HepG2 (cell line): ENCODE measurements around the gene LENEP. TPM values are rescaled to one million over a fixed set of nuclear protein-coding genes. Genes with fewer than 3 reads are reported as not detected.
A peak's percentile ranks its signal among the peaks of the same experiment; 100 is the strongest.

Experiments used
- CREB1 ChIP-seq, 2 experiments: fragments of 450-650 bp in 1 of 2; IDR thresholded peaks; 2 replicates each; pipeline ENCODE4 v1.6.1; 2016 to 2017; ENCODE audit warnings: control low read depth in 1 of 2, mild to moderate bottlenecking in 1 of 2, missing compliant biosample characterization in 1 of 2, missing genetic modification characterization in 1 of 2
- DR1 ChIP-seq: sonication (generic); formaldehyde crosslinking; IDR thresholded peaks from 2 replicates; pipeline ENCODE4 v1.8.0; 2021; ENCODE audit warnings: mild to moderate bottlenecking, missing genetic modification reagents, inconsistent platforms
- MED1 ChIP-seq: sonication (generic); formaldehyde crosslinking; IDR thresholded peaks from 2 replicates; pipeline ENCODE4 v1.4.0; 2020; ENCODE audit warnings: missing genetic modification reagents
- SNAPC2 ChIP-seq: sonication (generic); formaldehyde crosslinking; IDR thresholded peaks from 2 replicates; pipeline ENCODE4 v1.8.1; 2022; ENCODE audit warnings: mild to moderate bottlenecking, missing genetic modification reagents
- TBL1XR1 ChIP-seq: fragments of 150-350 bp; IDR thresholded peaks from 2 replicates; pipeline ENCODE4 v1.6.1; 2014; ENCODE audit warnings: borderline replicate concordance, low read length; ENCODE audit not compliant: partially characterized antibody
- ZC3H13 ChIP-seq: sonication (generic); formaldehyde crosslinking; IDR thresholded peaks from 2 replicates; pipeline ENCODE4 v1.8.1; 2023; ENCODE audit warnings: mild to moderate bottlenecking, missing genetic modification reagents, moderate library complexity
- ZNF263 ChIP-seq: sonication (generic); formaldehyde crosslinking; IDR thresholded peaks from 2 replicates; pipeline ENCODE4 v1.4.0; 2020; ENCODE audit warnings: missing genetic modification reagents
- ZNF432 ChIP-seq: sonication (generic); formaldehyde crosslinking; IDR thresholded peaks from 2 replicates; pipeline ENCODE4 v1.5.0; 2020; ENCODE audit warnings: missing genetic modification reagents, mild to moderate bottlenecking, borderline replicate concordance
- ZNF562 ChIP-seq: sonication (generic); formaldehyde crosslinking; IDR thresholded peaks from 2 replicates; pipeline ENCODE4 v1.8.0; 2022; ENCODE audit warnings: missing genetic modification reagents, borderline replicate concordance
- ZNF605 ChIP-seq: sonication (generic); formaldehyde crosslinking; IDR thresholded peaks from 2 replicates; pipeline ENCODE4 v1.8.0; 2022; ENCODE audit warnings: mild to moderate bottlenecking, missing genetic modification reagents
- ZNF776 ChIP-seq: sonication (generic); formaldehyde crosslinking; IDR thresholded peaks from 2 replicates; pipeline ENCODE4 v1.4.0; 2020; ENCODE audit warnings: mild to moderate bottlenecking, missing genetic modification reagents
- polyA plus RNA-seq, 8 experiments: library from polyadenylated mRNA; depleted of rRNA in 3 of 8; stranded (reverse) in 7 of 8; unstranded in 1 of 8; fragments of >200 nt; fragmentation: Illumina TruSeq in 4 of 8; extraction: Trizol in 4 of 8; gene quantifications; 2 replicates each; pipeline versions ENCODE4 v1.2.1 to v1.2.3, GENCODE V29; 2011 to 2016; ENCODE audit warnings: low read depth in 4 of 8, missing spikeins in 1 of 8, mixed read lengths in 1 of 8; ENCODE audit not compliant: insufficient read depth in 1 of 8
- total RNA-seq, 5 experiments: library from RNA; depleted of rRNA; stranded (reverse); fragments of >200 nt; fragmentation: Illumina TruSeq; extraction: Trizol; gene quantifications; 2 replicates each; pipeline ENCODE4 v1.2.3, GENCODE V29; 2016; ENCODE audit warnings: low read depth in 1 of 5
- TF ChIP-seq, protein P1 (sequence below): sonication (generic); formaldehyde crosslinking; IDR thresholded peaks from 2 replicates; pipeline ENCODE4 v1.4.0; 2020; ENCODE audit warnings: mild to moderate bottlenecking, missing genetic modification reagents
- TF ChIP-seq, protein P2 (sequence below): sonication (generic); formaldehyde crosslinking; IDR thresholded peaks from 2 replicates; pipeline ENCODE4 v1.4.0; 2020; ENCODE audit warnings: missing genetic modification reagents, borderline replicate concordance
- TF ChIP-seq, protein P3 (sequence below): sonication (generic); formaldehyde crosslinking; conservative IDR thresholded peaks from 2 replicates; pipeline ENCODE4 v1.4.0; 2020; ENCODE audit warnings: missing genetic modification reagents

The LENEP gene
- total and polyA plus RNA-seq, 2 of the 13 experiments (the other 11 are each of a cell fraction or from before 2014, with no cell fraction given): 0.29 TPM; not detected in 1

DNA sequence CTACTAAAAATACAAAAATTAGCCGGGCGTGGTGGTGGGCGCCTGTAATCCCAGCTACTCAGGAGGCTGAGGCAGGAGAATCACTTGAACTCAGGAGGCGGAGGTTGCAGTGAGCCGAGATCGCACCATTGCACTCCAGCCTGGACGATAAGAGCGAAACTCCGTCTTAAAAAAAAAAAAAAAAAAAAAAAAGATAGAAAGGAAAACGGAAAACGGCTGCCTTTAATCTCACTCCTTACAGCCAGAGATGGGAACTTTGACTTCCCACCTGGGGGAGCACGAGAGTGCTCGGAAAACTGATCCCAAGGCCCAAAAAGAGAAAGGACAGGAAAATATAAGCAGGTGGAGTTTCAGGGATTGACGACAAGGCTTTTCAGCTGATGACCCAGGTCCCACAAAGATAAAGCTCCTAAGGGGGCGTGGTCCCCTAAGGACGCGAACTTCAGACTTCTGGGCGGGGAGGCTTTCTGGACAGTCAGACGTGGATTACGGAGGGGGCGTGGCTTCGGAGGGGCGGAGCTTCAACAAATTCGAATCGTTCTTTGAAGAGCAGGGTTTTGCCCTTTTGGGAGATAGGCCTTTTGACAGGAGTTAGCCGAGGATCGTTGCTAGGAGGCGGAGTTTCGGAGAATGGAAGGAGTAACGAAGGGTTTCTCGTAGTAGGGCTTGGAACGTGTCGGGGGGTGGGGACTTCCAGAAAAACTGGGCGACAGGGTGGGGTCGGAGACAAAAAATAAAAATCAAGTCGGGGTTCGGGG lies 19.9 kb upstream of the LENEP start (continued):
- TF ChIP-seq, protein P1, sequence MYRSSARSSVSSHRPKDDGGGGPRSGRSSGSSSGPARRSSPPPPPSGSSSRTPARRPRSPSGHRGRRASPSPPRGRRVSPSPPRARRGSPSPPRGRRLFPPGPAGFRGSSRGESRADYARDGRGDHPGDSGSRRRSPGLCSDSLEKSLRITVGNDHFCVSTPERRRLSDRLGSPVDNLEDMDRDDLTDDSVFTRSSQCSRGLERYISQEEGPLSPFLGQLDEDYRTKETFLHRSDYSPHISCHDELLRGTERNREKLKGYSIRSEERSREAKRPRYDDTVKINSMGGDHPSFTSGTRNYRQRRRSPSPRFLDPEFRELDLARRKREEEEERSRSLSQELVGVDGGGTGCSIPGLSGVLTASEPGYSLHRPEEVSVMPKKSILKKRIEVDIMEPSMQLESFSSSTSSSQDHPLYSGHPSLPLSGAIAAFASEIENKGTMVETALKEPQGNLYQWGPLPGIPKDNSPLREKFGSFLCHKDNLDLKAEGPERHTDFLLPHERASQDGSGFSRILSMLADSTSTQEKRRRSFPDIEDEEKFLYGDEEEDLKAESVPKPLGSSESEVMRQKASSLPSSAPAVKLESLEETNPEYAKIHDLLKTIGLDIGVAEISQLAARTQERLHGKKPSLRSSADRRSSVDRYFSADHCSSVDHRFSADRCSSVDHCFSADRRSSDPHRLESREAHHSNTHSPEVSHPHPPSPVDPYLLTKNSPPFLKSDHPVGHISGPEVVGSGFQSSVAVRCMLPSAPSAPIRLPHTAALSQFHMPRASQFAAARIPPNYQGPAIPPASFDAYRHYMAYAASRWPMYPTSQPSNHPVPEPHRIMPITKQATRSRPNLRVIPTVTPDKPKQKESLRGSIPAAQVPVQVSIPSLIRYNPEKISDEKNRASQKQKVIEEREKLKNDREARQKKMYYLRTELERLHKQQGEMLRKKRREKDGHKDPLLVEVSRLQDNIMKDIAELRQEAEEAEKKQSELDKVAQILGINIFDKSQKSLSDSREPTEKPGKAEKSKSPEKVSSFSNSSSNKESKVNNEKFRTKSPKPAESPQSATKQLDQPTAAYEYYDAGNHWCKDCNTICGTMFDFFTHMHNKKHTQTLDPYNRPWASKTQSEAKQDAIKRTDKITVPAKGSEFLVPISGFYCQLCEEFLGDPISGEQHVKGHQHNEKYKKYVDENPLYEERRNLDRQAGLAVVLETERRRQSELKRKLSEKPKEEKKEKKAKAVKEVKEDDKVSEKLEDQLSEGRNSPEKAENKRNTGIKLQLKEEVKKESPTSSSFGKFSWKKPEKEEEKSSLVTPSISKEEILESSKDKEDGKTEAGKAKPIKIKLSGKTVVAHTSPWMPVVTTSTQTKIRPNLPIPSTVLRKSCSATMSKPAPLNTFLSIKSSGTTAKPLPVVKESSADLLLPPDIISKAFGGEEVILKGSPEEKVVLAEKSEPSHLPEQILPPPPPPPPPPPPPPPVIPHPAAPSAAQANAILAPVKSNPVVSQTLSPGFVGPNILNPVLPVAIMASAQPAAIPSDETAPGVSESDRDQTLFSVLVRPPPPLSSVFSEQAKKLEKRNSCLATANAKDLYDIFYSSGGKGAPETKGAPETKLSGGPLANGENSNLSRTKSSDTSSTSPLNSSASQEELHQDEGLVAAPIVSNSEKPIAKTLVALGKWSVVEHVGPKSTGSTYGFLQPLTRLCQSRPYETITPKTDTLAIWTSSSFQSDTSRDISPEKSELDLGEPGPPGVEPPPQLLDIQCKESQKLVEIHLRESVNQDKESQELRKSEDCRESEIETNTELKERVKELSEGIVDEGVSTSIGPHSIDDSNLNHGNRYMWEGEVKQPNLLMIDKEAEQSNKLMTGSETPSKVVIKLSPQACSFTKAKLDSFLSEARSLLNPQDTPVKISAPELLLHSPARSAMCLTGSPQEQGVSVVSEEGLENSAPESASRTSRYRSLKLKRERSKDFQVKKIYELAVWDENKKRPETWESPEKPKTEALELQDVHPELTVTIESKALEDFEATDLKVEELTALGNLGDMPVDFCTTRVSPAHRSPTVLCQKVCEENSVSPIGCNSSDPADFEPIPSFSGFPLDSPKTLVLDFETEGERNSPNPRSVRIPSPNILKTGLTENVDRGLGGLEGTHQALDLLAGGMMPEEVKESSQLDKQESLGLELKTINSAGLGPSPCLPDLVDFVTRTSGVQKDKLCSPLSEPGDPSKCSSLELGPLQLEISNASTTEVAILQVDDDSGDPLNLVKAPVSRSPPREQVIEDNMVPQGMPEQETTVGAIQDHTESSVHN (CRISPR knock-in tag): no peak
- TF ChIP-seq, protein P2, sequence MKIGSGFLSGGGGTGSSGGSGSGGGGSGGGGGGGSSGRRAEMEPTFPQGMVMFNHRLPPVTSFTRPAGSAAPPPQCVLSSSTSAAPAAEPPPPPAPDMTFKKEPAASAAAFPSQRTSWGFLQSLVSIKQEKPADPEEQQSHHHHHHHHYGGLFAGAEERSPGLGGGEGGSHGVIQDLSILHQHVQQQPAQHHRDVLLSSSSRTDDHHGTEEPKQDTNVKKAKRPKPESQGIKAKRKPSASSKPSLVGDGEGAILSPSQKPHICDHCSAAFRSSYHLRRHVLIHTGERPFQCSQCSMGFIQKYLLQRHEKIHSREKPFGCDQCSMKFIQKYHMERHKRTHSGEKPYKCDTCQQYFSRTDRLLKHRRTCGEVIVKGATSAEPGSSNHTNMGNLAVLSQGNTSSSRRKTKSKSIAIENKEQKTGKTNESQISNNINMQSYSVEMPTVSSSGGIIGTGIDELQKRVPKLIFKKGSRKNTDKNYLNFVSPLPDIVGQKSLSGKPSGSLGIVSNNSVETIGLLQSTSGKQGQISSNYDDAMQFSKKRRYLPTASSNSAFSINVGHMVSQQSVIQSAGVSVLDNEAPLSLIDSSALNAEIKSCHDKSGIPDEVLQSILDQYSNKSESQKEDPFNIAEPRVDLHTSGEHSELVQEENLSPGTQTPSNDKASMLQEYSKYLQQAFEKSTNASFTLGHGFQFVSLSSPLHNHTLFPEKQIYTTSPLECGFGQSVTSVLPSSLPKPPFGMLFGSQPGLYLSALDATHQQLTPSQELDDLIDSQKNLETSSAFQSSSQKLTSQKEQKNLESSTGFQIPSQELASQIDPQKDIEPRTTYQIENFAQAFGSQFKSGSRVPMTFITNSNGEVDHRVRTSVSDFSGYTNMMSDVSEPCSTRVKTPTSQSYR (CRISPR knock-in tag): no peak; the same call in 1 of the 2 replicates
- TF ChIP-seq, protein P3, sequence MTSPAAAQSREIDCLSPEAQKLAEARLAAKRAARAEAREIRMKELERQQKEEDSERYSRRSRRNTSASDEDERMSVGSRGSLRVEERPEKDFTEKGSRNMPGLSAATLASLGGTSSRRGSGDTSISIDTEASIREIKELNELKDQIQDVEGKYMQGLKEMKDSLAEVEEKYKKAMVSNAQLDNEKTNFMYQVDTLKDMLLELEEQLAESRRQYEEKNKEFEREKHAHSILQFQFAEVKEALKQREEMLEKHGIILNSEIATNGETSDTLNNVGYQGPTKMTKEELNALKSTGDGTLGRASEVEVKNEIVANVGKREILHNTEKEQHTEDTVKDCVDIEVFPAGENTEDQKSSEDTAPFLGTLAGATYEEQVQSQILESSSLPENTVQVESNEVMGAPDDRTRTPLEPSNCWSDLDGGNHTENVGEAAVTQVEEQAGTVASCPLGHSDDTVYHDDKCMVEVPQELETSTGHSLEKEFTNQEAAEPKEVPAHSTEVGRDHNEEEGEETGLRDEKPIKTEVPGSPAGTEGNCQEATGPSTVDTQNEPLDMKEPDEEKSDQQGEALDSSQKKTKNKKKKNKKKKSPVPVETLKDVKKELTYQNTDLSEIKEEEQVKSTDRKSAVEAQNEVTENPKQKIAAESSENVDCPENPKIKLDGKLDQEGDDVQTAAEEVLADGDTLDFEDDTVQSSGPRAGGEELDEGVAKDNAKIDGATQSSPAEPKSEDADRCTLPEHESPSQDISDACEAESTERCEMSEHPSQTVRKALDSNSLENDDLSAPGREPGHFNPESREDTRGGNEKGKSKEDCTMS (CRISPR knock-in tag): no peak
- TF ChIP-seq DR1 (CRISPR knock-in tag): peak; percentile 67; the same call in 1 of the 2 replicates
- no peak for TF ChIP-seq ZNF432 (CRISPR knock-in tag)
- TF ChIP-seq SNAPC2 (CRISPR knock-in tag): no peak
- no peak for TF ChIP-seq ZNF263 (CRISPR knock-in tag)
- TF ChIP-seq MED1 (CRISPR knock-in tag): peak; percentile 57; the same call in 1 of the 2 replicates
- no peak for TF ChIP-seq ZNF562
- no peak for TF ChIP-seq ZNF776
- no peak for TF ChIP-seq ZNF605 (CRISPR knock-in tag)
- peak; percentile 64 for TF ChIP-seq CREB1 (IDR thresholded peaks at IDR 0.05)
- TF ChIP-seq CREB1 (CRISPR knock-in tag; IDR thresholded peaks at IDR 0.05): no peak
- peak; percentile 74 for TF ChIP-seq TBL1XR1
- TF ChIP-seq ZC3H13 (CRISPR knock-in tag): peak; percentile 38; the same call in 1 of the 2 replicates
